Trophoblast cell (in vitro differentiated cells and primary cell): ENCODE results near the gene FGD4.

ENCODE experiments used
- DNase-seq, 2 donors: peaks; one replicate each; pipeline ENCODE4 v3.0.0-alpha.2; 2016
- H2AFZ ChIP-seq: 2 replicates; pipeline ENCODE4 v1.6.1; 2013; ENCODE audit warnings: low read length, moderate library complexity, mild to moderate bottlenecking; ENCODE audit not compliant: insufficient read depth, poor library complexity
- H2AK5ac ChIP-seq: 2 replicates; pipeline ENCODE4 v1.6.1; 2013; ENCODE audit warnings: mild to moderate bottlenecking, low read length
- H2BK120ac ChIP-seq: 2 replicates; pipeline ENCODE4 v1.6.1; 2013; ENCODE audit warnings: low read length, mild to moderate bottlenecking, moderate library complexity; ENCODE audit not compliant: insufficient read depth, poor library complexity
- H2BK12ac ChIP-seq: 2 replicates; pipeline ENCODE4 v1.6.1; 2013; ENCODE audit warnings: mild to moderate bottlenecking, low read length, moderate library complexity
- H2BK5ac ChIP-seq: 2 replicates; pipeline ENCODE4 v1.6.1; 2013; ENCODE audit warnings: low read length, low read depth, moderate library complexity, mild to moderate bottlenecking; ENCODE audit not compliant: poor library complexity
- H3K14ac ChIP-seq: 2 replicates; pipeline ENCODE4 v1.6.1; 2013; ENCODE audit warnings: mild to moderate bottlenecking, low read length
- H3K18ac ChIP-seq: 2 replicates; pipeline ENCODE4 v1.6.1; 2013; ENCODE audit warnings: mild to moderate bottlenecking, low read length
- H3K23ac ChIP-seq: 2 replicates; pipeline ENCODE4 v1.6.1; 2013; ENCODE audit warnings: low read length
- H3K27ac ChIP-seq: 2 replicates; pipeline ENCODE4 v1.5.1; 2013; ENCODE audit warnings: low read depth, mild to moderate bottlenecking, inconsistent platforms, low read length, moderate library complexity
- H3K27me3 ChIP-seq: 2 replicates; pipeline ENCODE4 v1.6.1; 2013; ENCODE audit warnings: inconsistent platforms, mild to moderate bottlenecking, low read length, moderate library complexity; ENCODE audit not compliant: insufficient read depth
- H3K36me3 ChIP-seq, 2 experiments: 1 replicate in 1 of 2; 2 replicates in 1 of 2; pipeline ENCODE4 v1.6.1; 2013; ENCODE audit warnings: low read length in 2 of 2, mild to moderate bottlenecking in 2 of 2, moderate library complexity in 1 of 2; ENCODE audit not compliant: insufficient read depth in 2 of 2, control insufficient read depth in 1 of 2
- H3K4ac ChIP-seq: 2 replicates; pipeline ENCODE4 v1.6.1; 2013; ENCODE audit warnings: low read depth, mild to moderate bottlenecking, low read length, moderate library complexity
- H3K4me1 ChIP-seq, 2 experiments: 1 replicate in 1 of 2; 2 replicates in 1 of 2; pipeline ENCODE4 v1.6.1; 2013; ENCODE audit warnings: low read length in 2 of 2, mild to moderate bottlenecking in 2 of 2, moderate library complexity in 1 of 2; ENCODE audit not compliant: insufficient read depth in 2 of 2, control insufficient read depth in 1 of 2
- H3K4me2 ChIP-seq: 2 replicates; pipeline ENCODE4 v1.6.1; 2013; ENCODE audit warnings: inconsistent platforms, mild to moderate bottlenecking, low read length, moderate library complexity
- H3K4me3 ChIP-seq: 2 replicates; pipeline ENCODE4 v1.5.1; 2013; ENCODE audit warnings: mild to moderate bottlenecking, low read depth, low read length, inconsistent platforms
- H3K79me1 ChIP-seq: one replicate; pipeline ENCODE4 v1.6.1; 2013; ENCODE audit warnings: low read length
- H3K79me2 ChIP-seq: 2 replicates; pipeline ENCODE4 v1.6.1; 2013; ENCODE audit warnings: low read length, mild to moderate bottlenecking; ENCODE audit not compliant: control insufficient read depth, insufficient read depth, poor library complexity
- H3K9ac ChIP-seq: 2 replicates; pipeline ENCODE4 v1.6.1; 2013; ENCODE audit warnings: mild to moderate bottlenecking, low read length
- H3K9me3 ChIP-seq: 2 replicates; pipeline ENCODE4 v1.6.1; 2013; ENCODE audit warnings: low read depth, mild to moderate bottlenecking, control low read depth, inconsistent platforms, low read length; ENCODE audit not compliant: insufficient read depth
- H4K12ac ChIP-seq: 2 replicates; pipeline ENCODE4 v1.6.1; 2013; ENCODE audit warnings: low read depth, mild to moderate bottlenecking, low read length, moderate library complexity
- H4K8ac ChIP-seq: 2 replicates; pipeline ENCODE4 v1.6.1; 2013; ENCODE audit warnings: low read depth, mild to moderate bottlenecking, low read length, moderate library complexity
- H4K91ac ChIP-seq: one replicate; pipeline ENCODE4 v1.6.1; 2013; ENCODE audit warnings: low read depth, mild to moderate bottlenecking, low read length, moderate library complexity
- WGBS: extraction: QIAGEN DNeasy Blood & Tissue Kit; methylation state at CpG from one replicate; pipeline ENCODE4 v1.1.7; 2013; ENCODE audit warnings: missing lambda C conversion rate; ENCODE audit not compliant: insufficient read length, insufficient coverage; ENCODE audit errors: extremely low coverage; 5-methylcytosine and 5-hydroxymethylcytosine counted together

FGD4 gene

GRCh38 chr12:32501835-32502333 lies 102.5 kb downstream of the FGD4 start:
- H3K9ac ChIP-seq, result no peak overlapping the region
- H3K4me1 ChIP-seq, result peaks cover 0 to 4% of the 10 kb centered on the region in 2 experiments
- H3K27ac ChIP-seq, result no peak overlapping the region
- H3K18ac ChIP-seq, result no peak overlapping the region
- no peak overlapping the region for H3K14ac ChIP-seq
- H3K36me3 ChIP-seq, result no peaks in the 10 kb centered on the region
- no peak overlapping the region for H2BK5ac ChIP-seq
- no peaks in the 10 kb centered on the region for H3K27me3 ChIP-seq
- no CpG with 5 or more reads among the region's 6 CpGs for WGBS
- no peak overlapping the region for H4K12ac ChIP-seq
- no peak overlapping the region for H3K4me2 ChIP-seq
- no peak overlapping the region for H4K91ac ChIP-seq
- H3K4ac ChIP-seq, result no peak overlapping the region
- DNase-seq, result no peak
- H3K79me1 ChIP-seq, result no peaks in the 10 kb centered on the region
- H3K79me2 ChIP-seq, result no peaks in the 10 kb centered on the region
- H2BK12ac ChIP-seq, result no peak overlapping the region
- no peak overlapping the region for H2AK5ac ChIP-seq
- no peak overlapping the region for H3K23ac ChIP-seq
- H2BK120ac ChIP-seq, result no peak overlapping the region
- no peaks in the 10 kb centered on the region for H3K9me3 ChIP-seq
- no peak overlapping the region for H2AFZ ChIP-seq
- H3K4me3 ChIP-seq, result no peak overlapping the region
- H4K8ac ChIP-seq, result no peak overlapping the region

- no peaks in the 10 kb centered on the region for H3K79me2 ChIP-seq
- WGBS, result no CpG with 5 or more reads among the region's 3 CpGs
These were observed 103.5 kb downstream of the FGD4 start for GRCh38 chr12:32502693-32503502.

GRCh38 chr12:32503730-32504129 lies 104.4 kb downstream of the FGD4 start:
- Histone ChIP-seq H2AK5ac (no peak overlapping the region), H3K18ac (no peak overlapping the region), H3K4me1 (peaks cover 0 to 4% of the 10 kb centered on the region in 2 experiments), H3K9me3 (no peaks in the 10 kb centered on the region), H2BK12ac (no peak overlapping the region), H4K8ac (no peak overlapping the region), H4K91ac (no peak overlapping the region), H3K4me3 (no peak overlapping the region), H3K79me2 (no peaks in the 10 kb centered on the region), H3K23ac (no peak overlapping the region), H3K14ac (no peak overlapping the region), H3K79me1 (no peaks in the 10 kb centered on the region), H2AFZ (no peak overlapping the region), H4K12ac (no peak overlapping the region), H3K9ac (no peak overlapping the region), H3K27me3 (no peaks in the 10 kb centered on the region), H2BK5ac (no peak overlapping the region), H3K27ac (no peak overlapping the region), H3K36me3 (no peaks in the 10 kb centered on the region), H3K4me2 (no peak overlapping the region), H2BK120ac (no peak overlapping the region), H3K4ac (no peak overlapping the region)
- DNase-seq, result no peak
- WGBS, result no CpG with 5 or more reads among the region's 2 CpGs

More at GRCh38 chr12:32502693-32503502, 103.5 kb downstream of the FGD4 start:
- Histone ChIP-seq H3K4me1 (peaks cover 0 to 4% of the 10 kb centered on the region in 2 experiments), H4K91ac (no peak overlapping the region), H3K27me3 (no peaks in the 10 kb centered on the region), H2BK12ac (no peak overlapping the region), H3K36me3 (no peaks in the 10 kb centered on the region), H4K8ac (no peak overlapping the region), H3K4me3 (no peak overlapping the region), H2AK5ac (no peak overlapping the region), H3K4ac (no peak overlapping the region), H4K12ac (no peak overlapping the region), H2BK120ac (no peak overlapping the region), H2AFZ (no peak overlapping the region), H2BK5ac (no peak overlapping the region), H3K14ac (no peak overlapping the region), H3K27ac (no peak overlapping the region), H3K18ac (no peak overlapping the region), H3K9me3 (no peaks in the 10 kb centered on the region), H3K79me1 (no peaks in the 10 kb centered on the region), H3K23ac (no peak overlapping the region), H3K4me2 (no peak overlapping the region), H3K9ac (no peak overlapping the region)
- peak in 1 of 2 donors; percentile 31 for DNase-seq

- no CpG with 5 or more reads among the region's 3 CpGs for WGBS
- H4K8ac ChIP-seq, result no peak overlapping the region
- H3K4me1 ChIP-seq, result peaks cover 0 to 4% of the 10 kb centered on the region in 2 experiments
- no peaks in the 10 kb centered on the region for H3K79me2 ChIP-seq
- H3K23ac ChIP-seq, result no peak overlapping the region
- DNase-seq, result peak; percentile 20 to 71
- H3K14ac ChIP-seq, result no peak overlapping the region
- H2AFZ ChIP-seq, result no peak overlapping the region
- H3K18ac ChIP-seq, result no peak overlapping the region
- H4K12ac ChIP-seq, result no peak overlapping the region
- no peaks in the 10 kb centered on the region for H3K27me3 ChIP-seq
- H3K79me1 ChIP-seq, result no peaks in the 10 kb centered on the region
- no peak overlapping the region for H3K4ac ChIP-seq
- no peak overlapping the region for H3K27ac ChIP-seq
- no peak overlapping the region for H2BK12ac ChIP-seq
- no peak overlapping the region for H3K9ac ChIP-seq
- no peak overlapping the region for H3K4me2 ChIP-seq
- H3K9me3 ChIP-seq, result no peaks in the 10 kb centered on the region
- H2BK120ac ChIP-seq, result no peak overlapping the region
- no peaks in the 10 kb centered on the region for H3K36me3 ChIP-seq
- H2AK5ac ChIP-seq, result no peak overlapping the region
- no peak overlapping the region for H3K4me3 ChIP-seq
- no peak overlapping the region for H2BK5ac ChIP-seq
- H4K91ac ChIP-seq, result no peak overlapping the region
These were observed 105.2 kb downstream of the FGD4 start for GRCh38 chr12:32504591-32504990.
